Esophagus muscularis mucosa (tissue), 4 donors: ENCODE results near the gene LPCAT3. TPM values are rescaled to one million over a fixed set of nuclear protein-coding genes. Genes with fewer than 3 reads are reported as not detected.

Experiments used
- DNase-seq: peaks from one replicate; pipeline ENCODE4 v3.0.0-alpha.2; 2017; ENCODE audit errors: extremely low spot score
- H3K27ac ChIP-seq, 4 donors: fragments of 200-600 bp; sonication (generic); replicated peaks in 1 of 4; 1 replicate in 3 of 4; 2 replicates in 1 of 4; pipeline ENCODE4 v1.5.1; 2016 to 2019; ENCODE audit warnings: mild to moderate bottlenecking in 1 of 4
- H3K27me3 ChIP-seq, 4 donors: fragments of 200-600 bp; sonication (generic); one replicate each; pipeline versions ENCODE4 v1.5.1 to v1.6.0; 2016 to 2019
- H3K36me3 ChIP-seq, 4 donors: fragments of 200-600 bp; sonication (generic); one replicate each; pipeline ENCODE4 v1.5.1; 2016 to 2019
- H3K4me1 ChIP-seq, 4 donors: fragments of 200-600 bp; sonication (generic); one replicate each; pipeline ENCODE4 v1.5.1; 2016 to 2019
- H3K4me3 ChIP-seq, 4 donors: fragments of 200-600 bp; sonication (generic); 1 replicate in 2 of 4; 2 replicates in 2 of 4; pipeline ENCODE4 v1.5.1; 2016 to 2019; ENCODE audit warnings: mild to moderate bottlenecking in 4 of 4, moderate library complexity in 1 of 4
- H3K9me3 ChIP-seq, 4 donors: fragments of 200-600 bp; sonication (generic); 1 replicate in 3 of 4; 2 replicates in 1 of 4; pipeline ENCODE4 v1.5.1; 2016 to 2019
- CTCF ChIP-seq, 3 experiments: fragments of 200-600 bp in 2 of 3; fragments of 450-650 bp in 1 of 3; sonication (generic) in 2 of 3; IDR thresholded peaks; one replicate each; pipeline ENCODE4 v1.5.1; 2017 to 2019; ENCODE audit warnings: antibody characterized with exemption in 3 of 3, mild to moderate bottlenecking in 2 of 3, moderate library complexity in 1 of 3
- EP300 ChIP-seq: sonication (generic); formaldehyde crosslinking; IDR thresholded peaks from one replicate; pipeline ENCODE4 v1.6.1; 2017; ENCODE audit warnings: antibody characterized with exemption
- POLR2A ChIP-seq: fragments of 450-650 bp; IDR thresholded peaks from one replicate; pipeline ENCODE4 v1.6.1; 2017; ENCODE audit warnings: antibody characterized with exemption, moderate library complexity, mild to moderate bottlenecking, low read depth
- POLR2AphosphoS5 ChIP-seq, 2 donors: sonication (generic); formaldehyde crosslinking; IDR thresholded peaks; one replicate each; pipeline ENCODE4 v1.6.1; 2017; ENCODE audit warnings: antibody characterized with exemption in 2 of 2
- WGBS: methylation state at CpG from one replicate; pipeline ENCODE4 v1.1.5; 2018; 5-methylcytosine and 5-hydroxymethylcytosine counted together
- intact Hi-C: fragments of 100-400 bp; cut with DNase I; formaldehyde crosslinking; loops from one replicate; pipeline ENCODE4 v1.15.1; 2023
- total RNA-seq, 4 donors: library from RNA; depleted of rRNA; stranded (reverse); fragments of >200 nt; gene quantifications; one replicate each; pipeline versions ENCODE4 v1.1.0 to v1.2.1, GENCODE V29; 2016

The LPCAT3 gene
- total RNA-seq, 4 donors from 2014 or later = 21.6 to 33.3 (median 26.2) TPM

DNA sequence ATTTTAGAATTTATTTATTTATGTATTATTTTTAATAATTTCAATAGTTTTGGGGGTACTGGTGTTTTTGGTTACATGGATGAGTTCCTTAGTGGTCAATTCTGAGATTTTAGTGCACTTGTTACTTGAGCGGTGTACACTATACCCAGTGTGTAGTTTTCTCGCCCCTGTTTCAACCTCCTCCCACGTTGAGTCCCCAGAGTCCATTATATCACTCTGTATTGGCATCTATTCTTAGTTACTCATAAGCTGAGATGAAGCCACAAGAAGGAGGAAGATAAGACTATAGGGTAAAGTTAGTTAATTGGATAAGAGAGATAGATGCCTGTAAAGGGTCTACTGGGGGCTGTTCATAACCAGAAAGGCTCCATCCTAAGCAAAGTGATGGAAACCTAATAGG, 46.2 kb upstream of the LPCAT3 start:
- H3K4me1 ChIP-seq = peaks cover 14 to 67% (median 51%) of the 10 kb centered on the region in 4 donors
- 73% methylated on average over 3 of the region's 3 CpGs for WGBS
- no peak for DNase-seq

GRCh38 chr12:7061596-7061995, 43.3 kb upstream of the LPCAT3 start:
- Histone ChIP-seq H3K36me3 (peaks cover 7 to 40% (median 19%) of the 10 kb centered on the region in 4 donors), H3K27me3 (no peaks in the 10 kb centered on the region), H3K4me3 (peak overlapping the region; percentile 44 to 68 (median 54)), H3K27ac (peak overlapping the region; percentile 79 to 89 (median 82)), H3K4me1 (peaks cover 14 to 74% (median 67%) of the 10 kb centered on the region in 4 donors), H3K9me3 (no peaks in the 10 kb centered on the region)
- WGBS = 90% methylated on average over 6 of the region's 7 CpGs
- no peak for TF ChIP-seq POLR2A
- TF ChIP-seq CTCF (IDR thresholded peaks at IDR 0.05) = no peak
- TF ChIP-seq POLR2AphosphoS5 (IDR thresholded peaks at IDR 0.05) = no peak
- TF ChIP-seq EP300 = no peak
- DNase-seq = no peak
- intact Hi-C loops = no loop called here

More for the DNA sequence above, 46.2 kb upstream of the LPCAT3 start:
- Histone ChIP-seq H3K4me3 (no peak overlapping the region), H3K27ac (no peak overlapping the region), H3K27me3 (no peaks in the 10 kb centered on the region), H3K9me3 (no peaks in the 10 kb centered on the region), H3K36me3 (peaks cover 7 to 70% (median 41%) of the 10 kb centered on the region in 4 donors)
- intact Hi-C loops = no loop called here
- TF ChIP-seq CTCF (IDR thresholded peaks at IDR 0.05) (no peak), EP300 (no peak), POLR2AphosphoS5 (IDR thresholded peaks at IDR 0.05) (no peak), POLR2A (no peak)

DNA sequence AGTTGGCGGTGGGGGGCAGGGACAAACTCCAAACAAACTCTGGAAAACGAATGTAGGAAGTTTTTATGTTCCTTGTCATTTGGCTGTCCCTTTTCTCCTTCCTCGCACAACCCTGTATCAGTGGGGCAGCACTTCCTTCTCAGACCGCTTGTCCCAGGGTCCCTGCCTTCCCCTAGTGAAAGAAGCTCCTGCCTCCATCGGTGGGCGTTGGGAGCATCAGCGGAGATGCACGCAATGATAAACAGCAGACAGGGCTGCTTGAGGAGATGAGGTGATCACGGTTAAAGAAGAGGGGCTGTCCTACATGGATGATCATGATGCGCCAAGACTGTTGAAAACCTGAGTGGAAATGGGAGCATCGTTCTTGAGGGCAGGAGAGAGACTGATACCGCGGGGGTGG, 42.9 kb upstream of the LPCAT3 start:
- DNase-seq = no peak
- H3K9me3 ChIP-seq = no peaks in the 10 kb centered on the region
- H3K27me3 ChIP-seq = no peaks in the 10 kb centered on the region
- WGBS = 60% methylated on average over 13 of the region's 13 CpGs
- H3K4me1 ChIP-seq = peaks cover 14 to 74% (median 65%) of the 10 kb centered on the region in 4 donors
- intact Hi-C loops = no loop called here
- H3K4me3 ChIP-seq = peak overlapping the region; percentile 44 to 68 (median 54)
- no peak for TF ChIP-seq POLR2A
- no peak for TF ChIP-seq CTCF (IDR thresholded peaks at IDR 0.05)
- no peak for TF ChIP-seq EP300
- no peak for TF ChIP-seq POLR2AphosphoS5 (IDR thresholded peaks at IDR 0.05)
- peak overlapping the region; percentile 79 to 89 (median 82) for H3K27ac ChIP-seq
- H3K36me3 ChIP-seq = peaks cover 5 to 36% (median 15%) of the 10 kb centered on the region in 4 donors

DNA sequence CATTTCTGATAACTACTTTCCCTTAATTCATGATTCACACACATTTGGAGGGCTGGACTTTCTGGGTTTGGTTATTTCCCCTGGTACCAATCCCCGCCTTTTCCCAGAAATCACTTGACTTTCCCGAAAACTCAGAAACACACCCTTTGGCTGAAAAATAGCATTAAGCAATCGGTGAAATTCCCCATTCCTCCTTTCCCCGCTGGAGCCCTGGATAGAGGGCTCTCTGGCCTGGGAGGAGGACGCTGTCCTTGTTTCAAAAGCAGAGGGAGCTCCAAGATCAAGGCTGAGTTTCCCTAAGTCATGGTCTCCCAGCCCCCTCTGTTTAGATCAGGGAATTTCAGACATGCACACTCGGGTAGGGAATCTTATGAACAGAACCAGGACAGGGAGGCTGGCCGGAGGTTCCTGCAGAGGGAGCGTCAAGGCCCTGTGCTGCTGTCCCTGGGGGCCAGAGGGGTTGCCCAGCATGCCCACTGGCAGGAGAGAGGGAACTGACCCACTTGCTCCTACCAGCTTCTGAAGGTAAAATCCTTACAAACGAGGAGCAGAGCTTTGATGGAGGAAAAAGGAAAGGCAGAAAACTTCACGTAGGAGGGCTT, 42.2 kb upstream of the LPCAT3 start, which contains the start of gene C1S:
Gene C1S (plus strand): TSS at position 366 of the 602 bp plus-strand sequence. CDS start 1,195 bp downstream, outside the sequence.
- 22% methylated on average over 9 of the region's 10 CpGs for WGBS
- H3K4me1 ChIP-seq = peaks cover 14 to 74% (median 63%) of the 10 kb centered on the region in 4 donors
- peak within 1 kb of the TSS; percentile 44 to 68 (median 54) for H3K4me3 ChIP-seq
- TF ChIP-seq EP300 (peak; percentile 79), CTCF (IDR thresholded peaks at IDR 0.05) (peak; percentile 88 to 98 (median 96)), POLR2A (peak; percentile 67), POLR2AphosphoS5 (IDR thresholded peaks at IDR 0.05) (peak; percentile 87 to 94)
- no peaks in the 10 kb centered on the region for H3K27me3 ChIP-seq
- H3K9me3 ChIP-seq = no peaks in the 10 kb centered on the region
- H3K27ac ChIP-seq = peak within 1 kb of the TSS; percentile 79 to 89 (median 82)
- DNase-seq = peak; percentile 95
- H3K36me3 ChIP-seq = peaks cover 0 to 29% (median 9%) of the 10 kb centered on the region in 4 donors
- intact Hi-C loops = loop anchor here (1.0 kb wide), 2 partner anchors 32 to 49 kb away; partner anchors contain the start of genes C1R and C1RL
